Activated B cell treated with CpG ODN at 0.5 μM for 24 hours (primary cell): ENCODE measurements around the gene AKT2. TPM values are rescaled to one million over a fixed set of nuclear protein-coding genes. Genes with fewer than 3 reads are reported as not detected.

Experiments used
- ATAC-seq: fragments of 200-7000 bp; cut with Tn5 transposase; one replicate; pipeline ENCODE4 v1.10.0; 2021; ENCODE audit warnings: low read depth, mild to moderate bottlenecking, moderate library complexity
- CTCF ChIA-PET: fragments of 350-600 bp; sonication (Branson Sonifier 250); formaldehyde crosslinking; loops from one replicate; lab custom pipeline; 2021; ENCODE audit warnings: antibody characterized with exemption; lab: Charles Lee
- POLR2A ChIA-PET: fragments of 350-600 bp; sonication (Branson Sonifier 250); formaldehyde crosslinking; loops from one replicate; lab custom pipeline; 2021; ENCODE audit warnings: antibody characterized with exemption; lab: Charles Lee
- DNase-seq: peaks from one replicate; pipeline ENCODE4 v3.0.0; 2022
- H3K27ac Mint-ChIP-seq: one replicate; pipeline ENCODE4 v1.8.0; 2020; ENCODE audit warnings: mixed read lengths
- H3K27me3 Mint-ChIP-seq: one replicate; pipeline ENCODE4 v1.8.0; 2021; ENCODE audit warnings: mixed read lengths
- H3K36me3 Mint-ChIP-seq: one replicate; pipeline ENCODE4 v1.8.0; 2021; ENCODE audit warnings: low read depth, mixed read lengths
- H3K4me1 Mint-ChIP-seq: one replicate; pipeline ENCODE4 v1.8.0; 2021; ENCODE audit warnings: mixed read lengths
- H3K4me3 Mint-ChIP-seq: one replicate; pipeline ENCODE4 v1.8.0; 2020; ENCODE audit warnings: mild to moderate bottlenecking, mixed read lengths
- H3K9me3 Mint-ChIP-seq: one replicate; pipeline ENCODE4 v1.8.0; 2020; ENCODE audit warnings: mixed read lengths
- CTCF ChIP-seq: fragments of 200-600 bp; IDR thresholded peaks from one replicate; pipeline ENCODE4 v1.8.0; 2022; ENCODE audit warnings: antibody characterized with exemption, mild to moderate bottlenecking
- intact Hi-C: fragments of 100-400 bp; cut with micrococcal nuclease; formaldehyde crosslinking; loops from one replicate; pipeline ENCODE4 v1.15.1; 2024
- total RNA-seq: library from RNA; stranded (reverse); gene quantifications from 2 replicates; pipeline ENCODE4 v1.2.3, GENCODE V29; 2022

The AKT2 gene
- total RNA-seq, 1 donor from 2014 or later = 176 TPM

- ChIA-PET CTCF (no interaction called here), POLR2A (no interaction called here)
- H3K4me3 Mint-ChIP-seq = no peak overlapping the region
- DNase-seq (no peak), ATAC-seq (no peak)
- no peaks in the 10 kb centered on the region for H3K9me3 Mint-ChIP-seq
- H3K27ac Mint-ChIP-seq = no peak overlapping the region
- peaks cover 72% of the 10 kb centered on the region for H3K36me3 Mint-ChIP-seq
- no peaks in the 10 kb centered on the region for H3K27me3 Mint-ChIP-seq
- no peaks in the 10 kb centered on the region for H3K4me1 Mint-ChIP-seq
- TF ChIP-seq CTCF = no peak
- intact Hi-C loops = no loop called here
Observed at GRCh38 chr19:40240332-40240731, 44.8 kb downstream of the AKT2 start.

GRCh38 chr19:40239415-40240226 is 45.5 kb downstream of the AKT2 start:
- POLR2A ChIA-PET = no interaction called here
- DNase-seq = no peak
- Mint-ChIP-seq H3K27me3 (no peaks in the 10 kb centered on the region), H3K9me3 (no peaks in the 10 kb centered on the region), H3K4me1 (no peaks in the 10 kb centered on the region), H3K4me3 (no peak overlapping the region), H3K36me3 (peaks cover 74% of the 10 kb centered on the region), H3K27ac (no peak overlapping the region)
- CTCF ChIA-PET = no interaction called here
- intact Hi-C loops = no loop called here
- TF ChIP-seq CTCF = no peak
- ATAC-seq = no peak

GRCh38 chr19:40238775-40239174 is 46.4 kb downstream of the AKT2 start:
- no peaks in the 10 kb centered on the region for H3K27me3 Mint-ChIP-seq
- ChIA-PET CTCF (no interaction called here), POLR2A (interaction anchor here (1.4 kb wide), 1 partner anchor 44 kb away, joined by 3 read pairs; no protein-coding TSS in a partner anchor)
- no peaks in the 10 kb centered on the region for H3K4me1 Mint-ChIP-seq
- peaks cover 77% of the 10 kb centered on the region for H3K36me3 Mint-ChIP-seq
- DNase-seq (no peak), ATAC-seq (no peak)
- H3K4me3 Mint-ChIP-seq = no peak overlapping the region
- no peaks in the 10 kb centered on the region for H3K9me3 Mint-ChIP-seq
- H3K27ac Mint-ChIP-seq = no peak overlapping the region
- no peak for TF ChIP-seq CTCF
- intact Hi-C loops = no loop called here

GRCh38 chr19:40237791-40238190 is 47.4 kb downstream of the AKT2 start:
- ChIA-PET CTCF (no interaction called here), POLR2A (interaction anchor here (1.4 kb wide), 1 partner anchor 45 kb away, joined by 3 read pairs; no protein-coding TSS in a partner anchor)
- Mint-ChIP-seq H3K27ac (no peak overlapping the region), H3K4me3 (no peak overlapping the region), H3K36me3 (peaks cover 81% of the 10 kb centered on the region), H3K9me3 (no peaks in the 10 kb centered on the region), H3K27me3 (no peaks in the 10 kb centered on the region), H3K4me1 (no peaks in the 10 kb centered on the region)
- intact Hi-C loops = no loop called here
- no peak for TF ChIP-seq CTCF
- ATAC-seq (no peak), DNase-seq (no peak)

GRCh38 chr19:40236366-40236765 is 48.8 kb downstream of the AKT2 start:
- peaks cover 68% of the 10 kb centered on the region for H3K36me3 Mint-ChIP-seq
- POLR2A ChIA-PET = no interaction called here
- no peak for DNase-seq
- TF ChIP-seq CTCF = no peak
- H3K27me3 Mint-ChIP-seq = no peaks in the 10 kb centered on the region
- H3K27ac Mint-ChIP-seq = no peak overlapping the region
- H3K4me1 Mint-ChIP-seq = no peaks in the 10 kb centered on the region
- CTCF ChIA-PET = interaction anchor here (0.6 kb wide), 1 partner anchor 69 kb away, joined by 5 read pairs; no protein-coding TSS in a partner anchor
- no peak overlapping the region for H3K4me3 Mint-ChIP-seq
- intact Hi-C loops = no loop called here
- ATAC-seq = no peak
- H3K9me3 Mint-ChIP-seq = no peaks in the 10 kb centered on the region
